Activated CD4-positive, alpha-beta T cell treated with anti-CD3 and anti-CD28 coated beads, Interleukin-2, amount 50 U/mL, for 24 hours (primary cell): ENCODE measurements around the gene COL9A3.

Experiments
- DNase-seq, 2 donors: peaks; one replicate each; pipeline ENCODE4 v3.0.0-alpha.2; 2020; ENCODE audit warnings: low read depth in 1 of 2, low spot score in 1 of 2

The COL9A3 gene

GRCh38 chr20:62778601-62779416 lies 38.0 kb upstream of the COL9A3 start:
- no peak for DNase-seq

DNA sequence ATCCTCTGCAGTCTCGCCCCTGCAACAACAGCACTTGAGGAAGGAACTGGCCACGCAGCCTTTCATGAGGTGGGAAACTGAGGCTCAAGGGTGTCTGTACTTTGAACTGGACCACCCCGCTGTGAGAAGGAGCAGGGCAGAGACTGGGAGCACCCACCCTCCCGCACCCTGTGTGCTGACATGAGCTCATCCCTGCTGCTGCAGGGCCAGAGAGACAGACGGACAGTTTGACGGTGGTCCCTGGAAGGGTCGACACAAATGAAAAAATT lies 37.5 kb upstream of the COL9A3 start:
- no peak for DNase-seq

GRCh38 chr20:62780204-62780603 lies 36.6 kb upstream of the COL9A3 start:
- no peak for DNase-seq

DNA sequence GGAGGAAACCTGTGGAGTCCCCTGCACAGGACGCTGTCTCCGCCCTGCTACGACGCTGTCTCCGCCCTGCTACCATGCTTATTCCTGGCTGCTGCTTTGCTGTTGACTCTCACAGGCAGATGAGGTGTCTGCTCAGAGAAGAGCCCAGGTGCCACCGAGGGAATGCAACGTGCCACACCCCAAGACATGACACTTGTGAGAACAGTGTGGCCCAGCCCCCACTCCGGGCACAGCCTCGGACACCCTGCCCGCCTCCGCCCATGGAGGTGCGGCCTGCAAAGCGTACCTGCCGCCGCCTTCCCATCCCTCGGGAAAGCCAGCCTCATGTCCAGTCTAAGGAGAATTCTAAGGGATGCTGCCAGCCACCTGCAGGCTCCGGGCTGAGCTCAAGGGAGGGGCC lies 36.2 kb upstream of the COL9A3 start:
- DNase-seq: no peak

- no peak for DNase-seq
These were observed 34.5 kb upstream of the COL9A3 start for GRCh38 chr20:62782149-62782892.

GRCh38 chr20:62782893-62783278 lies 34.0 kb upstream of the COL9A3 start:
- no peak for DNase-seq

GRCh38 chr20:62784497-62784896 lies 32.4 kb upstream of the COL9A3 start:
- no peak for DNase-seq

DNA sequence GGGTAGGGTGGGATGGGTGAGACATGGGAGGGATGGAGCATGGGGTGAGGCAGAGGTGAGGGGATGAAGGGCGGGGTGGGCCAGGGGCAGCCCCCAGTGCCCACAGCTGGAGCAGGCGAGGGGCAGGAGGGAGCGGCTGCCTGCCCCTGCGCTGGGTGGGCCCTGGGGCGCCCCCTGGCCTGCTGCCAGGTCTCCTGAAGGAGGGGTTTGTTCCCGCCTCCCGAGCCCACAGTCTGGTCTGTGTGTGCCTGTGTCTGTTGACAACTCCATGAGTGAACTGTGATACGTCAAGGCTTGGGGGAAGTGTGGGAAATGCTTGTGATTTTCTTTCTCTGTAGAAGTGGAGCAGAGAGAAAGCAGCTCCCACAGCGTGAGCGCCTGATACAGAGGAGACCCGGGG lies 31.5 kb upstream of the COL9A3 start:
- DNase-seq: no peak

- no peak for DNase-seq
These were observed 30.7 kb upstream of the COL9A3 start for GRCh38 chr20:62786157-62786556.

DNA sequence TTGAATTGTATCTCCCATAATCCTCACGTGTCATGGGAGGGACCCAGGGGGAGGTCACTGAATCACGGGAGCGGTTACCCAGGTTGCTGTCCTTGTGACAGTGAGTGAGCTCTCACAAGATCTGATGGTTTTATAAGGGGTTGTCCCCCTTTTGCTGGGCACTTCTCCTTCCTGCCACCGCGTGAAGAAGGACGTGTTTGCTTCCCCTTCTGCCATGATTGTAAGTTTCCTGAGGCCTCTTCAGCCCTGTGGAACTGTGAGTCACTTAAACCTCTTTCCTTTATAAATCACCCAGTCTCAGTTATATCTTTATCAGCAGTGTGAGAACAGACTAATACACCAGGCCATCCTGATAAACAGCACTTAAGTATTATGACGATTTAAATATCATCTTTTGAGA lies 29.5 kb upstream of the COL9A3 start:
- no peak for DNase-seq

DNA sequence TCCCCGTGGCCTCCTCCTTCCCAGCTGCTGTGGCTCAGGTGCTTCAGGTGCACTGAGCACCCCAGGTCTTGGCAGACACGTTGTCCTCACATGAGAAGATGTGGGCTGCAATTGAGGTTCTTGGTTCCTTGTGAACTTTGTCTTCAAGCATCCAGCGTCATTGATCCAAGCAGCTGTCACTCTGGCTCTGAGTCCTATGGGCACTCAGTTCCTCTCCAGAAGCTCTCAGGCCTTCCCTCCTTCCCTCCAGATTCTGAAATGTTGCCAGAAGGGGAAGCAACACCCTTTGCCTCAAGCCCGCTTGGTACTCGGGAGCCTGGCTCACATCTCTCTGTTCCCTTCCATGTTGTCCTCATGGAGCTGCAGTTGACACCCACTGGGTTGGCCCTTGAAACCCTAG lies 29.0 kb upstream of the COL9A3 start:
- DNase-seq: no peak

DNA sequence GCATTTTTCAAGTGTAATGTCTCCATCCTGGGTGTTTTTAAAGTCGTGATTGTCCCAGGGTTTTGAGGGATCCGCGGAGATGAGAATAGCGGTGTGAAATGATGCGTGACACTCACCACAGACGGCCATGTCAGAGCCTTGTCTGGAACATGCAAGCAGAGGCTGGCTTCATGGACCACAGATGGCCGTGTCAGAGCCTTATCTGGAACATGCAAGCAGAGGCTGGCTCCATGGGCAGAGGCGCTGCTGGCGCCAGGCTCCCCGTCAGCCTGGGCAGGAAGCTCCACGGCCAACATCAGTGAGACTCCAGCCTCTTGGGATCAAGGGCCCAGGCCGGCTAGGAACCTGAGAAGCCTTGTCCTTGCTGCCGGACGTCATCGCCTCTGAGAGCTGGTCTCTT lies 28.2 kb upstream of the COL9A3 start:
- DNase-seq: no peak

DNA sequence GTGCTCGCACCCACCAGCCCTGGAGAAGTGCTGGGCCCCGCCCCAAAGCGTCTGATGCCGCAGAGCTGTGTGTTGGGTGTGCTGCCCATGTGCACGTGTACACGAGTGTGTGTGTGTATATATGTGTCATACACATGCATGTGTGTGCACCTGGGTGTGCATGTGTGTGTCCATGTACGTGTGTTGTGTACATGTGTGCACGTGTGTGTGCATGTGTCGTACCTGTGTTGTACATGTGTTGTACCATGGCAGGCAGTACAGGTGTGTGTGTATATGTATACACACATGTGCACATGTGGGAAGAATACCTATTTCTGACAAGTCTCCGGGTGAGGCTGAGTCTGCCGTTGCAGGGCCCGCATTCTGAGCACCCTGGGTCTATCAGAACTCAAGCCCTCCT lies 26.8 kb upstream of the COL9A3 start:
- no peak for DNase-seq

DNA sequence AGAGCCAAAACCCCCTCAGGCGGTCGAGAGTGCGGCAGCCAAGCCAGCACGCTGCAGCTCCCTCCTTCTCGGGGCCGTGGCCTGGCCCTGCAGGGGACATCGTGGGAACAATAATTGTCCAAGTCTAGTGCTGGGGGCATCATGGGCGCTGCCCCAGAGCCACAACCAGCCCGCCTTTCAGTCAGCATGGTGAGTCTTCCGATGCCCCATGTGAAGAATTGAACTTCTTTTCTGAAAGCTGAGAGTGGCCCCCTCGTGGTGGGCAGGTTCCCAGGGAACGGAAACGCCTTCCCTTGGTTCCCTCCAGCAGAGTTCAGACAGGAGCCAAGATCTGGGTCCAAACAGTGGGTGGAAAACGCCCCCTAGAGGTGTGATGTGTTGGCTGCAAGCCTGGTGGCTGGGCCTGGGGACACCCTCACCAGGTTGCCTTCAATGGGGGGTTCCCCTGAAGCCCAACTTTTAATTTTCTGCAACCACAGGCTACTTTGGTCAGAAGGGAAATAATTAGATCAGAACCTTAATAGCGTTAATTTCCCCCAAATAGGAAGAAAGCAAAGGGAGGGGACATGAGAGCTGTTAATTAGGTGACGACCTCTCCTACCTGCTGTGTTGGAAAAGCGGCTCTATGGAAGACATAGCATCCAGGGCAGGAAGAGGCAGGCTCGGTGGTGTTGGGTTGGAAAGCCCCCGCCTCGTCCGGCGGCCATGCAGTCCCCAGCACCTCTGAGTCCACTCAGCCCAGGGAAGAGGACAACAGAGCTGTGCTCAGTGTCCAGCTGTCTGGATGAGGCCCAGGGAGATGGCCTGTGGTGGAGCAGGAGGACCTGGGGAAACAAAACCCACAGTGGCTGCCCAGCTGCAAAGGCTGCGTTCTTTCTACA lies 25.3 kb upstream of the COL9A3 start:
- DNase-seq: peak; percentile 49 to 78

DNA sequence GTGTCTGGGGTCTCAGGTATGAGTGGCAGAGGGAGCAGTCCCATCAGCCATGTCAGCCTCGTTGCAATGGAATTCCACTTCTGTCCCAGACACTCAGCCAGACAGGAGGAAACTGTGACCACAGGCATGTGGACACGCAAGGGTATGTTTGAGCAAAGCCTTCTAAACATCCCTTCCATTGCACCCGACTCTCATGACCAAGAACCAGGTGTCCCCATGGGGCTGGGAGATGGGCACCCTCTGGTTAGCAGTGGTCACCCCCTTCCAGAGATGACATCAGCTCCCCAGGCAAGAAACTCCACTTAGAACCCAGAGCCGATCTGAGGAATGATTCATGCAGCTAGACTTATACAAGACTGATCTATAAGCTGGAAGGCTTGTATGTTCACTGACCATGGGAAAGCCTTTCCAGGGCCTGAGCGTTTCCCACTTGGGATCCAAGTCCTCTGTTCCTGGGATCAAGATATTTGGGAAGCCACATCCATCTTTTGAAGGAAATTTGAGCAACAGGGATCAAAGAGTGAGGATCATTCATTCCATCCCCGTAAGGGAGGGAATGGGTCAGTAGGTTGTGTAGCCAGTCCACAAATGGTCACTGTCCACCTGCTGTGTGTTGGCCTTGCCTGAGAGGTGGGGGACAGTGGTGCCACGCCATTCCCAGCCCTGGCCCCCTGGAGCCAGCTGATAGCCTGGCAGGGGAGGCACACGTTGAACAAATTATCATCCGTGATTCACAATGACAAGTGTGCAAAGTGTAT lies 24.5 kb upstream of the COL9A3 start:
- DNase-seq: no peak

DNA sequence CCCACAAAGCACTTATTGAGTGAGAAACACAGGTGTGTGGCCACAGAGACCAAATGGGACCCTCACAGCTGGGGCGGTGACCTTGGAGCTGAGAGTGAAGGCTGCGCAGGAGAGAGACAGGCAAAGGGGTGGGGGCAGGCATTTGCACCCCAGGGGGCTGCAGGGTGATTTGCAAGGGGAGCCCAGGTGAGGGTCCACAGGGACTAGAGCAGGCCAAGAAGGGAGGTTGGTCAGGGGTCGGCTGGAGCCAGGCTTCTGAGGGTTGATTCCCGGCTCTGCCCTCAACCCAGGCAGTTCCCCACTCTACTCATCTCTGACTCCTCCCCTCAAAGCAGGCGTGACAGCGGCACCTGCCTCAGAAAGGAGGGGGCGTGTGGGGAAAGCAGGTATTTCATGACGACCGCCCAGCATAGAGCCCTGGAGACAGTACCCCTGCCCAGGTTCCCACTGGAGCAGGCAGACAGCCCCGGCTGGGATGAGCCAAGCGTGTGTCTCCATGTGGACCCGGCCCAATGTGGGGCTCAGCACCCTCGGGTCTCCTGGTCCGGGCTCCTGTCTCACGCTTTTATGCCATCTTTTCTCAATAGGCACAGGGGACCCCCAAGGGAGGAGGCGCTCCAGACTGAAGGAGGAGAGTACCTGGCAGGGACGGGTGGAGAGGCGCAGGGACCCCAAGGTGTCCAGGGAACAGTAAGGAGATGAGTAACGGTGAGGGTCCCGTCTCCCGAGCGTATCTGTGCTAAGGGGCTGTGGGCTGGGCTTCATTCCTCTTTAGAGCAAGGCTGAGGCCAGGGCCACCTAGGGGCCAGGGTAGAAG lies 23.7 kb upstream of the COL9A3 start:
- DNase-seq: no peak

- no peak for DNase-seq
These were observed 23.2 kb upstream of the COL9A3 start for GRCh38 chr20:62793757-62794006.

- DNase-seq: peak; percentile 80 to 92
These were observed 22.7 kb upstream of the COL9A3 start for GRCh38 chr20:62794007-62794724.

- DNase-seq: peak; percentile 37 to 58
These were observed 21.7 kb upstream of the COL9A3 start for GRCh38 chr20:62795023-62795761.
